Neural cell (in vitro differentiated cells): ENCODE data around the gene DNAJA1. TPM values are rescaled to one million over a fixed set of nuclear protein-coding genes. Genes with fewer than 3 reads are reported as not detected.
A peak's percentile ranks its signal among the peaks of the same experiment; 100 is the strongest.
"Not testable (repeated sequence)": the region's sequence is repeated elsewhere in the genome, so short reads cannot be mapped to it uniquely, and the experiment has no call there.

Experiments used
- H2AFZ ChIP-seq: fragments of 200-600, 300-800 bp; sonication (generic), shearing (Covaris generic); 2 replicates; pipeline ENCODE4 v1.6.0; 2014; ENCODE audit warnings: low read depth, mild to moderate bottlenecking, antibody characterized with exemption, low read length, moderate library complexity
- H3F3A ChIP-seq: fragments of 200-600 bp; shearing (Covaris generic); 2 replicates; pipeline ENCODE4 v1.6.1; 2016; ENCODE audit warnings: mild to moderate bottlenecking, moderate library complexity, mixed read lengths, antibody characterized with exemption, low read length; ENCODE audit not compliant: insufficient read depth, poor library complexity, severe bottlenecking
- H3K27ac ChIP-seq: fragments of 200-600, 300-800 bp; sonication (generic), shearing (Covaris generic); 2 replicates; pipeline ENCODE4 v1.5.1; 2014; ENCODE audit warnings: mild to moderate bottlenecking, low read length, moderate library complexity
- H3K27me3 ChIP-seq: fragments of 300-800, 200-600 bp; sonication (generic), shearing (Covaris generic); 2 replicates; pipeline ENCODE4 v1.6.0; 2014; ENCODE audit warnings: mild to moderate bottlenecking, low read depth, low read length, moderate library complexity; ENCODE audit not compliant: insufficient read depth
- H3K36me3 ChIP-seq: fragments of 300-800, 200-600 bp; sonication (generic), shearing (Covaris generic); 2 replicates; pipeline ENCODE4 v1.5.1; 2014; ENCODE audit warnings: mild to moderate bottlenecking, antibody characterized with exemption, low read length, moderate library complexity; ENCODE audit not compliant: insufficient read depth
- H3K4me2 ChIP-seq: fragments of 300-800, 200-600 bp; sonication (generic), shearing (Covaris generic); 2 replicates; pipeline ENCODE4 v1.6.0; 2014; ENCODE audit warnings: mild to moderate bottlenecking, low read length
- H3K4me3 ChIP-seq: fragments of 300-800, 200-600 bp; sonication (generic), shearing (Covaris generic); 2 replicates; pipeline ENCODE4 v1.5.1; 2014; ENCODE audit warnings: mild to moderate bottlenecking, low read length, moderate library complexity
- H3K79me2 ChIP-seq: fragments of 200-600 bp; shearing (Covaris generic); replicated peaks from 2 replicates; pipeline ENCODE4 v1.6.0; 2014; ENCODE audit warnings: mild to moderate bottlenecking, low read length, moderate library complexity; ENCODE audit not compliant: insufficient read depth
- H3K9ac ChIP-seq: fragments of 300-800, 200-600 bp; sonication (generic), shearing (Covaris generic); 2 replicates; pipeline ENCODE4 v1.6.1; 2016; ENCODE audit warnings: mild to moderate bottlenecking, low read length, mixed read lengths
- H3K9me2 ChIP-seq: fragments of 200-600 bp; shearing (Covaris generic); 2 replicates; pipeline ENCODE4 v1.6.1; 2016; ENCODE audit warnings: mild to moderate bottlenecking, low read length, mixed read lengths; ENCODE audit not compliant: insufficient read depth
- H3K9me3 ChIP-seq: fragments of 200-600, 300-800 bp; sonication (generic), shearing (Covaris generic); 2 replicates; pipeline ENCODE4 v1.6.1; 2016; ENCODE audit warnings: mild to moderate bottlenecking, mixed run types, low read length, moderate library complexity, mixed read lengths
- H4K20me1 ChIP-seq: fragments of 200-600 bp; shearing (Covaris generic); 2 replicates; pipeline ENCODE4 v1.6.1; 2016; ENCODE audit warnings: mild to moderate bottlenecking, mixed run types; ENCODE audit not compliant: insufficient read depth
- CTCF ChIP-seq: fragments of 450-650 bp; IDR thresholded peaks from 2 replicates; pipeline ENCODE4 v1.5.1; 2014; ENCODE audit warnings: antibody characterized with exemption, mild to moderate bottlenecking, moderate library complexity; ENCODE audit not compliant: poor library complexity, severe bottlenecking
- EP300 ChIP-seq: fragments of 450-650 bp; conservative IDR thresholded peaks from 2 replicates; pipeline ENCODE4 v1.6.1; 2014; ENCODE audit warnings: antibody characterized with exemption, mild to moderate bottlenecking, moderate library complexity; ENCODE audit not compliant: poor library complexity, severe bottlenecking
- EZH2 ChIP-seq: fragments of 200-600, 300-800 bp; shearing (Covaris generic), sonication (generic); IDR thresholded peaks from 2 replicates; pipeline ENCODE4 v1.6.1; 2014; ENCODE audit warnings: antibody characterized with exemption, low read length, borderline replicate concordance, mild to moderate bottlenecking; ENCODE audit not compliant: insufficient read depth, poor library complexity, severe bottlenecking
- MXI1 ChIP-seq: fragments of 450-650 bp; conservative IDR thresholded peaks from 2 replicates; pipeline ENCODE4 v1.6.1; 2014; ENCODE audit warnings: antibody characterized with exemption, mild to moderate bottlenecking; ENCODE audit not compliant: poor library complexity, severe bottlenecking
- POLR2AphosphoS5 ChIP-seq: IDR thresholded peaks from 2 replicates; pipeline ENCODE4 v1.6.1; 2012
- RAD21 ChIP-seq: fragments of 450-650 bp; conservative IDR thresholded peaks from 2 replicates; pipeline ENCODE4 v1.6.1; 2014; ENCODE audit warnings: antibody characterized with exemption, mild to moderate bottlenecking, moderate library complexity
- SMC3 ChIP-seq: fragments of 450-650 bp; conservative IDR thresholded peaks from 2 replicates; pipeline ENCODE4 v1.6.1; 2014; ENCODE audit warnings: antibody characterized with exemption, mild to moderate bottlenecking, moderate library complexity; ENCODE audit not compliant: poor library complexity
- TAF1 ChIP-seq: IDR thresholded peaks from 2 replicates; pipeline ENCODE4 v1.6.1; 2012; ENCODE audit warnings: low read depth
- polyA plus RNA-seq: library from polyadenylated mRNA; depleted of rRNA; stranded (reverse); fragments of >200 nt; gene quantifications from 2 replicates; pipeline ENCODE4 v1.2.3, GENCODE V29; 2014
- TF ChIP-seq, protein P1 (sequence below): IDR thresholded peaks from 2 replicates; pipeline ENCODE4 v1.6.1; 2012; ENCODE audit warnings: borderline replicate concordance

Gene DNAJA1
- polyA plus RNA-seq, 1 donor from 2014 or later, result 547 TPM

DNA sequence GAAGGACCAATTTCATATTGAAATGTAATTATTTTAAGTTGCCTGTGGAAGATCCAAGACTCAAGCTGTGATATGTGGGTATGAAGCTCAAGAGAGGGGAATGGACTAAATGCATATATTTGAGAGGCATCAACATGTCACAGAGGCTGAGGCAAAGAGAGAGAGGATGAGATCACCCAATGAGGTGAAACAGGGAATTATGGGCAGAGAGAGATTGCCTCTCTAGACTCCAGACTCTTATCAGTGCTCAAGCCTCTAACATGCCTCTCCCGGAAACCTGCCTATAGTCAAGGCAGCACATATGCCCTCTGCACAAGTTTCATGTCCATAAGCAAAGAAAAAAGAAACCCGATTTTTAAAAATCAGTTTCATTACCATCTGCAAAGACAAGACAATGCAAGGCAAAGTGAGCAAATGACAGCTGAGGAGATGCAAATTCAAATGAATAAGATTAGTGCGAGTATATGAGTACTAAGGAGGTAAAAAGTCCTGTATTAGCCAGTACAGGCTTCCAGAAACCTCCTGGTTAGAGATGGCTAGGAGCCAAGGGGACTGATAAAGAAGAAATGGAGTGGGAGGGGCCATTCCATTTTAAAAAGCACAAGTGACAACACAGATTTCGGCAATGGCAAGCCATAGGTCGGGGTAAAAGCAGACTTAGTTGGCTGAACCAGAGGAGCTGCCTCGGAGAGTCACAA, 33.0 kb upstream of the DNAJA1 start:
- no peaks in the 10 kb centered on the region for H3K27me3 ChIP-seq
- no peaks in the 10 kb centered on the region for H4K20me1 ChIP-seq
- H3K9me2 ChIP-seq, result no peaks in the 10 kb centered on the region
- H3K4me2 ChIP-seq, result no peak overlapping the region
- TF ChIP-seq POLR2AphosphoS5 (no peak), SMC3 (no peak), CTCF (no peak), EP300 (no peak), RAD21 (no peak), TAF1 (no peak), MXI1 (no peak), EZH2 (no peak)
- TF ChIP-seq, protein P1, sequence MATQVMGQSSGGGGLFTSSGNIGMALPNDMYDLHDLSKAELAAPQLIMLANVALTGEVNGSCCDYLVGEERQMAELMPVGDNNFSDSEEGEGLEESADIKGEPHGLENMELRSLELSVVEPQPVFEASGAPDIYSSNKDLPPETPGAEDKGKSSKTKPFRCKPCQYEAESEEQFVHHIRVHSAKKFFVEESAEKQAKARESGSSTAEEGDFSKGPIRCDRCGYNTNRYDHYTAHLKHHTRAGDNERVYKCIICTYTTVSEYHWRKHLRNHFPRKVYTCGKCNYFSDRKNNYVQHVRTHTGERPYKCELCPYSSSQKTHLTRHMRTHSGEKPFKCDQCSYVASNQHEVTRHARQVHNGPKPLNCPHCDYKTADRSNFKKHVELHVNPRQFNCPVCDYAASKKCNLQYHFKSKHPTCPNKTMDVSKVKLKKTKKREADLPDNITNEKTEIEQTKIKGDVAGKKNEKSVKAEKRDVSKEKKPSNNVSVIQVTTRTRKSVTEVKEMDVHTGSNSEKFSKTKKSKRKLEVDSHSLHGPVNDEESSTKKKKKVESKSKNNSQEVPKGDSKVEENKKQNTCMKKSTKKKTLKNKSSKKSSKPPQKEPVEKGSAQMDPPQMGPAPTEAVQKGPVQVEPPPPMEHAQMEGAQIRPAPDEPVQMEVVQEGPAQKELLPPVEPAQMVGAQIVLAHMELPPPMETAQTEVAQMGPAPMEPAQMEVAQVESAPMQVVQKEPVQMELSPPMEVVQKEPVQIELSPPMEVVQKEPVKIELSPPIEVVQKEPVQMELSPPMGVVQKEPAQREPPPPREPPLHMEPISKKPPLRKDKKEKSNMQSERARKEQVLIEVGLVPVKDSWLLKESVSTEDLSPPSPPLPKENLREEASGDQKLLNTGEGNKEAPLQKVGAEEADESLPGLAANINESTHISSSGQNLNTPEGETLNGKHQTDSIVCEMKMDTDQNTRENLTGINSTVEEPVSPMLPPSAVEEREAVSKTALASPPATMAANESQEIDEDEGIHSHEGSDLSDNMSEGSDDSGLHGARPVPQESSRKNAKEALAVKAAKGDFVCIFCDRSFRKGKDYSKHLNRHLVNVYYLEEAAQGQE, result no peak
- no peak overlapping the region for H2AFZ ChIP-seq
- H3K9ac ChIP-seq, result no peak overlapping the region
- H3K79me2 ChIP-seq, result no peaks in the 10 kb centered on the region
- no peak overlapping the region for H3K4me3 ChIP-seq
- H3F3A ChIP-seq, result no peaks in the 10 kb centered on the region
- H3K9me3 ChIP-seq, result no peaks in the 10 kb centered on the region
- H3K27ac ChIP-seq, result no peak overlapping the region
- no peaks in the 10 kb centered on the region for H3K36me3 ChIP-seq

DNA sequence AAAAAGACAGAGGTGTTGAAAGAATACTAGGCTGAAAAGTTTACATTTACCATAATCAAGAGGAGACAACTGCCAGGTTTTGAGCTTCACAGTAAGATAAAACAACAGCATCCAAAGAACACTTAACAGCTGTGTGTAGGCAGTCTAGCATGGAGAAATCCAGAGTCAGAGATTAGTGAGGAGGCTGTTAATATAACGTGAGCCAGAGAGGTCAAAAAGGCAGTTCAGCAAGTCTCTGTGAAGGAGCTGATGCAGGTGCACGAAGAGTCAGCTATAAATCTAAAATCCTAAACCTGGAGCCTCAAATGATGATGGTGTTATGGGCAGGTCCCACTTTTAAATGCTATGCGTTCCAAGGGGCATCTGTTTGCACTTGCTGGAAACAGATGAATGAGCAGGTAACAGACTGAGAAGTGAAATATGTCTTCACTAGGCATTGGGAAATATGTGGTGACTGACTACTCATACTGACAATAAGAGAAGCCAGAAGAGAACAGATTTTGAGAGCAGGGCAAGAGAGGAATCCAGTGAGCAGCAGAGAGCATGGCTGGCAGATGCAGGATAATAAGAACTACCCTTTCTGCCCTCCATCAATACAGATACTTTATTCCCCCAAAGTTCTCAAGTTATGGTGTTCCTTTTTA, 32.4 kb upstream of the DNAJA1 start:
- no peak for TF ChIP-seq EP300
- no peak for TF ChIP-seq POLR2AphosphoS5
- no peak for TF ChIP-seq RAD21
- TF ChIP-seq TAF1, result no peak
- TF ChIP-seq EZH2, result no peak
- no peak for TF ChIP-seq SMC3
- TF ChIP-seq, protein P1, result no peak
- TF ChIP-seq MXI1, result no peak
- TF ChIP-seq CTCF, result no peak
- no peak overlapping the region for H3K9ac ChIP-seq
- H2AFZ ChIP-seq, result no peak overlapping the region
- H3K79me2 ChIP-seq, result peaks cover 4% of the 10 kb centered on the region
- H3K27ac ChIP-seq, result no peak overlapping the region
- H3K9me3 ChIP-seq, result no peaks in the 10 kb centered on the region
- H3F3A ChIP-seq, result no peaks in the 10 kb centered on the region
- no peaks in the 10 kb centered on the region for H3K36me3 ChIP-seq
- no peak overlapping the region for H3K4me3 ChIP-seq
- no peak overlapping the region for H3K4me2 ChIP-seq
- no peaks in the 10 kb centered on the region for H3K9me2 ChIP-seq
- no peaks in the 10 kb centered on the region for H3K27me3 ChIP-seq
- H4K20me1 ChIP-seq, result no peaks in the 10 kb centered on the region

GRCh38 chr9:33000682-33001055, 24.4 kb upstream of the DNAJA1 start:
- Histone ChIP-seq H3K27ac (peak overlapping the region; percentile 92), H3K9ac (peak overlapping the region; percentile 91), H3K79me2 (peaks cover 17% of the 10 kb centered on the region), H3K4me3 (peak overlapping the region; percentile 90), H3K4me2 (peak overlapping the region; percentile 69)
- not testable (repeated sequence) for H3K27me3 ChIP-seq, H3K36me3 ChIP-seq, H4K20me1 ChIP-seq, H3F3A ChIP-seq, H3K9me3 ChIP-seq, H2AFZ ChIP-seq, H3K9me2 ChIP-seq
